HG02798 (cell line): ENCODE results near the gene SDR9C7.
"Not testable (repeated sequence)": the region's sequence is repeated elsewhere in the genome, so short reads cannot be mapped to it uniquely, and the experiment has no call there.

Experiments
- ATAC-seq: cut with Tn5 transposase; IDR thresholded peaks from one replicate; pipeline ENCODE4 v1.9.1; 2021; ENCODE audit warnings: mild to moderate bottlenecking; ENCODE audit not compliant: unreplicated experiment, poor library complexity

SDR9C7 gene

DNA sequence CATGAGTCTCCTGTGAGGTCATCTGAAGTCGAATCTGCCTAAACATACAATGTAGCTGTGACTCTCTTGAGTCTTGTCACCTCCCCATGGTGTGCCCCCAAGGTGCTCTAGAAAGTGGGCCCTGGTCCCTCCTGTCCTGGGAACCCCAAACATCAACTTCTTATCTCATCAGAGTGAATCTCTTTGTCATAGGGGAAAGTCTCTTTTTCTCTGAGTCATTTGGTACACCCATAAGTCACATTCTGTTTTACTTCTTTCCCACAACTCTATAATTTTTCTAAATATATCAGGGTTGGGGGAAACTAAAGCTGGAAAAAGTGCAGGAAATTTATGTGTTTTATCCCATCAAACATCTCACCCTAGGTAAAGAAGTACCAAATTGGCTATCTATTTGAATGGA is 12.9 kb downstream of the SDR9C7 start:
- no peak for ATAC-seq

DNA sequence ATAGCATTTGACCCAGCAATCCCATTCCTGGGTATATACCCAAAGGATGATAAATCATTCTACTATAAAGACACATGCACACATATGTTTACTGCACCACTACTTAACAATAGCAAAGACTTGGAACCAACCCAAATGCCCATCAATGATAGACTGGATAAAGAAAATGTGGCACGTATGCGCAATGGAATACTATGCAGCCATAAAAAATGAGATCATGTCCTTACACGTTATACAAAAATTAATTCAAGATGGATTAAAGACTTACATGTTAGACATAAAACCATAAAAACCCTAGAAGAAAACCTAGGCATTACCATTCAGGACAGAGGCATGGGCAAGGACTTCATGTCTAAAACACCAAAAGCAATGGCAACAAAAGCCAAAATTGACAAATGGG is 16.1 kb downstream of the SDR9C7 start:
- not testable (repeated sequence) for ATAC-seq

DNA sequence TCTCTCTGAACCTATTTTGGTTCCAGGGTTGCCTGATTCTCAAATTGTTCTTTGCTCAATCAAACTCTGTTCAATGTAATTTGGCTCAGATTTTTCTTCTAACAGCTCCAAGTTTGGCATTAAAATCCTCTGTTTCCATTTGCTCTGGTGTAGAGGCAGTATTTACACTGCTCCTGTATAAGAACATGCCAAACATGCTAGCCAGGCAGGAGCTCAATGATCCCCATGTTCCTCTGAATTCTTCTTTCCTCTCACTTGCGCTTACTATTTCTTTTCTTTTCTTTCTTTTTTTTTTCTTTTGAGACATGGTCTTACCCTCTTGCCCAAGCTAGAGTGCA is 17.2 kb downstream of the SDR9C7 start:
- no peak for ATAC-seq

DNA sequence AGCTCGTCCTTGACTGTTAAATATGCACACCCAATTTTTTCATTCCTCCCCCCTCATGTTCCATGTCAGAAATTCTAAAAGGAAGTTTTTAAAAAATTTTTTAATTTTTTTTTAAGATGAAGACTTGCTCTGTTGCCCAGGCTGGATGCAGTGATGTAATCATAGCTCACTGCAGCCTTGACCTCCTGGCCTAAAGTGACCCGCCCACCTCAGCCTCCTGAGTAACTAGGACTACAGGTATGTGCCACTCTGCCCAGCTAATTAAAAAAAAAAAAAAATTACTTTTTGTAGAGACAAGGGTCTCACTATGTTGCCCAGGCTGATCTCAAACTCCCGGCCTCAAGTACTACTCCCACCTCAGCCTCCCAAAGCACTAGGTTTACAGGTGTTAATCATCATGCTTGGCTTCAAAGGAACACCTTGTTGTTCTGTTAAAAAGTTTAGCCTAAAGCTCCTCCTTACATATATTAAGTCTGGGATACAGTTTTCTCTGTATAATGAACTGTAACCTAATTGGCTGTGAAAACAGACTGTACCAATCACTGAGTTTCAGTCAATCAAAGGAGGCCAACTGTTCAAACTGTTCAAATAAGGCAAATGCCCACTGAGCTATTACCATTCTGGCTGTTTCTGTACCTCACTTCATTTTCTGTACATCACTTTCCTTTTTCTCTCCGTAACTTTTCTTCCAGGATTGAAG is 17.8 kb downstream of the SDR9C7 start:
- no peak for ATAC-seq

DNA sequence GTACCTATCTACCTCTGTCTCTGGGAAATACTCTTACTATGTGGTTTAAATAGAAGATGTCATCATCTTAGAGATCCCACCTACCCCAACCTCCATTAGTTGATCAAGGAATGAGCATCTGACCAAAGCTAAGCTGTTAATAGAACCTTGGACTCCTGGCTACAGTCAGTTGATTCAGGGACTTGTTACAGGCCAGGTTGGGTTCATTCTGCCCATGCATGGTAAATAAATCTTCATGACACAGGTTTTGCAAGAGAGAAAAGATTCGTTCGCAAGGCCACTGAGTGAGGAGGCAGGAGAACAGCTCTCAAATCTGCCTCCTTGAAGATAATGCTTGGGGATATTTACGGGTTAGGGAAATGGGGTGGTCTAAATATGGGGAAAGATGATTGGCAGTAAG is 19.5 kb downstream of the SDR9C7 start:
- no peak for ATAC-seq

DNA sequence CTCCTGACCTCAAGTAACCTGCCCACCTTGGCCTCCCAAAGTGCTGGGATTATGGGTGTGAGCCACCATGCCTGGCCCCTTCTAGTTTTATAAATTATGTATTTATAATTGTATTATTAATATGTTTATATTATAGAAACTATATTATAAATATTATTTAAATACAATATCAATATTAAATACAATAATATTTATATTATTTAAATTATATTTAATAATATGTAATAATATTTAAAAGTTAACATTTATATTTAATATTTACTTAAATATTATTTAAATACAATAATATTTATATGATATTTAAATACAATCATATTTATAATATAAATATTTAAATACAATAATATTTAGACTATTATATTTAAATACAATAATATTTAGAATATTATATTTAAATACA is 20.0 kb downstream of the SDR9C7 start:
- no peak for ATAC-seq

DNA sequence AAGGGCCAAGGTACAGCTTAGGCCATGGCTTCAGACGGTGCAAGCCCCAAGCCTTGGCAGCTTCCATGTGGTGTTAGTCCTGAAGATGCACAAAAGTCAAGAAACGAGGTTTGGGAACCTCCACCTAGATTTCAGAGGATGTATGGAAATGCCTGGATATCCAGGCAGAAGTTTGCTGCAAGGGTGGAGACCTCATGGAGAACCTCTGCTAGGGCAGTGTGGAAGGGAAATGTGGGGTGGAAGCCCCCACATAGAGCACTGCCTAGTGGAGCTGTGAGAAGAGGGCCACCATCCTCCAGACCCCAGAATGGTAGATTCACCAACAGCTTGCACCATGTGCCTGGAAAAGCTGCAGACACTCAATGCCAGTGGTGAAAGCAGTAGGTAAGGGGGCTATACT is 24.8 kb downstream of the SDR9C7 start:
- not testable (repeated sequence) for ATAC-seq

DNA sequence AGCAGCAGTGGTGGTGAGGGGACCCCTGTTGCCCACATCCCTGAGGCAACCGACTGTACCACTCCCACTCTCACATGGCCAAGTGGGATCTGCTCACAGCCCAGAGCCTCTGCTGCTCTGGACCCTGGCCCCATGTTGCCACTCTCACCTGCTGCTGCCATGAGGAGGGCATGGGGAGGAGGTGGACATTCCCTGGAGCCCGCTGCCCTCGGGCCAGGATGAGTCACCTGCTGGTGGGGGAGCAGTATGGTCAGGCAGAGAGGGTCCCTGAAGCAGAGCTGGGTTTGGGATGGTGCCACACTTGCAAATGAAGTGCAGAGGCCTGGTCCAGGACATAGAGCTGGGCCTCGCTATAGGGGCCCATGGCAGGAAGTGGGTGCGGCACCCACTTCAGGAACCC is 26.1 kb downstream of the SDR9C7 start:
- ATAC-seq: no peak

DNA sequence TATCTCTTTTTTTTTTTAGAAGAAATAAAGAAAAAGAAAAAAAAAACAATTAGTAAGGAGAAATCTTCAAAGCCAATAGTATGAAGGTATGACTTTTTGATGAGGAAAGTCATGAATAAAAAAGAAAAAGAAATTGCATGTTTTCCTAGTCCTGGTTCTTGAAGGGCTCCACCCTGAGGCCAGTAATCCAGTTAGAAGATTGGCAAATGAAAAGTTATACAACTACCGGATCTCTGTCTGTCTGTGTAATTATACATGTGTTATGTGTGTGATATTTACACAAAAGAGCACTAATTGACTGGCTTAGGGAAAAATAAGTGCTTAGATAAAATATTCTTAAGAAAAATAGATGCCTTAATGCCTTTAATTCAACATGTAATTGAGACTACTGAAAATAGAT is 28.4 kb downstream of the SDR9C7 start:
- ATAC-seq: no peak

DNA sequence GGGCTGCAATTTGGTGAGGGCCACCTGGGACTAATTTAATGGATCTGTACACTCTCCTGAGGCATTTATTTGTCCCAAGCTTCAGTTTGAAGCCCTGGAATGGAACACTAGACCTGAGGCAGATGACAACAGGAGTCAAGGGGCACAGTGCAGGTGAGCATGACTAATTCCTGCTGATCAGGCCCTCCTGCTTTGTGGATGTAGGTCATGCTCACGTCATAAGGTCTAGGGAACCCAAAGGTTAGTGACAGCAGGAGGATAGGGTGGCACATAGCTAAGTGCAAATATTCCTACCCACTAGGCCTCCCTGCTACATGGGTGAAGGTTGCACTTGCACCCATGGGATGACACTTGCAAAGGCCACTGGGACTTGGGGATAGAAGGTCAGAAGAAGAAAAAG is 30.8 kb downstream of the SDR9C7 start:
- ATAC-seq: no peak

DNA sequence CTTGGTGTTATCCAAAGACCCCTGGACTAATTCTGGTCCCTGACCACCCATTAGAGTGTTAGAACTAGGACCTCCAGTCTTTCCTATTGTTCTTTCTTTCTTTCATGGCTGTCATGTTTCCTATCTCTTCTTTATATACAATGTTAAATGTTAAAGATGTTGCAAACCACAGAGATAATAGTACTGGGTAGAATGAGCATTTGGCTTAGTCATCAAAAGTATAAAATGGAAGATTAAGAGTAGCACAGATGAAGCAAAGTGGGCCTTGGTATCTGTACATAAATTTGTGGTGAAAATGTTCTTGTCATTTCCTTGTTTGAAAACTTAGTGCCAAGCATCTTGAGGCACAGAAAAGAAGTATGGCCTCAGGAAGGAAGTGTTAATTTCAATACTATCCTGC is 32.9 kb downstream of the SDR9C7 start:
- not testable (repeated sequence) for ATAC-seq

DNA sequence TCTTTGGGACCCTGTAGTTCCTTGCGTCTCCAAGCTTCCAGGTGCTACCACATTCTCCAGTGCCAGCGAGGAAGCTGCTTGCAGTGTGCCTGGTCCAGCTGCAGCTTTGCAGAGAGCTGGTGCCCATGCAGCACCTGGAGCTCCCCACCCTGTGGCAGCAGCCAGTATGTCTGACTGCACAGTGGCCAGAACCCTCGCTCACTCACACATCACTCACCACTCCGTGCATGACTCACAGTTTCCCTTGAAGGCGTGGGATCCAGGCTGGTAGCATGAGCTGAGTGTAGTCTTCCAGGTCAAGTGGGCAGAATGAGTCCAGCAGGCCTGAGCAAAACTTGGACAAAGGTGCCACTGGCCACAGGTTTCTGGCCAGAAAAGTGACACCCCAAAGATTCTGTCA is 33.6 kb downstream of the SDR9C7 start:
- no peak for ATAC-seq

DNA sequence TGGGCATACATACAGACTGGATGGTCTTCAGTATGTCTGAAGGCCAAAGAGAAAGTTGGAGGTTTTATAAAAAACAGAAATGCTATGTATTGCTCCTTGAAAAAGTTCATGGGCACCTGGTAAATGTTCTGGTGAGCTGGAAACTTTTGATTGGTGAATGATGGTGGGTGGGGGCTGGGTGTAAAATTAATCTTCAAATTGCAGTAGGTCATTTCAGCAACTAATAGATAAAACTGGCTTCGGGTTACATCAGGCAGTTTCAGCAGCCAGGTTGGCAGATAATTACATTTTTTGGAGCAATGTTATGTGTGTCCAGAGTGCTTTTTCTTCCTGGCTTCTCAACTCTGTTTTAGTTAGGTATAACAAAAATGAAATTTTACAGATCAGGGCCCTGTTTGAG is 35.3 kb downstream of the SDR9C7 start:
- ATAC-seq: no peak

DNA sequence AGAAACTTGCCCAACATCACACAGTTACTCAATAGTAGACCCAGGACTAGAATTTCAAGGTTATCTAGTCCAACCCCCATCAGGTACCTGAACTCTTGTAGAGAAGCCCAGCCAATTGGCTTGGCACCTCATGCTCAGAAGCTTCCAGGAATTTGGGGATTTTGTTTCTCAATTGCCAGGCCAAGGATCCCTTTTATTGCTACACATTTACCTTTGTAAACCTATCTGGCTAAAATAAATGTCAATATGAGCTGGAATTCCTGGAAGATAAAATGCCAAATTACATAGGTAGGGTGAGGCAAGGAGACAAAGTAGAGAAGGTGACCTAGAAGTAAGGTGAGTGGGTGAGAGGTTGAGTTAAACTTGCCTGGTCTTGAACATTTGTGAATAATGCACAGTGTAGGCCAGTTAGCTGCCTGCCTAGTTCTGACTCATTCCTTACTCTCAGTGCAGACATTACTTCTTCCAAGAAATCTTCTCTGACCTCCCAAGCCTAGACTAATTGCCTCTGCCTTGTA is 36.3 kb downstream of the SDR9C7 start:
- no peak for ATAC-seq

DNA sequence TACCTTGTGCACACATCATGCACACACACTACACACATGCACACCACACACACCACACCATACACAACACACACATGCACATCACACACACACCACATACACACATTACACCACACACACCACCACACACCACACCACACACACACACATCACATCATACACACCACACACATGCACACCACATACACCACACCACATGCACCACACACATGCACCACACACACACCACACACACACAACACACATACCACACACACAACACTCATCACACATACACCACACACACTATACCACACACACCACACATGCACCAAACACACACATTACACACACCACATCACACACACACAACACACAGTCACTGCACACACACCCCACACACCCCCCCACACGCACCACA is 38.1 kb downstream of the SDR9C7 start:
- ATAC-seq: no peak

DNA sequence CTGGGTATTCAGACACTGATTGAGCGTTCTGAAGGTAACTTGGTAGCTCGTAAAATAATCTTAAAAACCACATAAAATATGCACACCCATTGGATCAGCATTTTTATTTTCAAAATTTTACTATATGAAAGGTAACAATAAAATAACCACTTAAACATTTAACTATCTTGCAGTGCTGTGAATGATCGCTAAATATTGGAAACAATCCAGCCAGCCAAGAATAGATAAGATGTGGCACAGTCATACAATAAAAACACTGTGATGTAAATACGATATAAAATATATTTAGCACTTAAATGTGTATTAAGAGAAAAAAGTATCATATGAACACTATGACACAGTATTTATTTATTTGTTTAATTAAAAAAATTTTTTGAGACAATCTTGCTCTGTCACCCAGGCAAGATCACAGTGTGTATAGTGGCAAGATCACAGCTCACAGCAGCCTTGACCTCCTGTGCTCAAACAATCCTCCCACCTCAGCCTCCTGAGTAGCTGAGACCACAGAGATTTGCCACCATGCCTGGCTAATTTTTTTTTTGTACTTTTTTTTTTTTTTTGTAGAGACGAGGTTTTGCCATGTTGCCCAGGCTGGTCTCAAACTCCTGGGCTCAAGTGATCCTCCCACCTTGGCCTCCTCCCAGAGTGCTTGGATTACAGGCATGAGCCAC is 39.4 kb downstream of the SDR9C7 start:
- ATAC-seq: no peak

DNA sequence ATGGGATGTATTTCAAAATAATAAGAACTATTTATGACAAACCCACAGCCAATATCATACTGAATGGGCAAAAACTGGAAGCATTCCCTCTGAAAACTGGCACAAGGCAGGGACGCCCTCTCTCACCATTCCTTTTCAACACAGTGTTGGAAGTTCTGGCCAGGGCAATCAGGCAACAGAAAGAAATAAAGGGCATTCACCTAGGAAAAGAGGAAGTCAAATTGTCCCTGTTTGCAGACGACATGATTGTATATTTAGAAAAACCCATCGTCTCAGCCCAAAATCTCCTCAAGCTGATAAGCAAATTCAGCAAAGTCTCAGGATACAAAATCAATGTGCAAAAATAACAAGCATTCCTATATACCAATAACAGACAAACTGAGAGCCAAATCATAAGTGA is 42.3 kb downstream of the SDR9C7 start:
- not testable (repeated sequence) for ATAC-seq

DNA sequence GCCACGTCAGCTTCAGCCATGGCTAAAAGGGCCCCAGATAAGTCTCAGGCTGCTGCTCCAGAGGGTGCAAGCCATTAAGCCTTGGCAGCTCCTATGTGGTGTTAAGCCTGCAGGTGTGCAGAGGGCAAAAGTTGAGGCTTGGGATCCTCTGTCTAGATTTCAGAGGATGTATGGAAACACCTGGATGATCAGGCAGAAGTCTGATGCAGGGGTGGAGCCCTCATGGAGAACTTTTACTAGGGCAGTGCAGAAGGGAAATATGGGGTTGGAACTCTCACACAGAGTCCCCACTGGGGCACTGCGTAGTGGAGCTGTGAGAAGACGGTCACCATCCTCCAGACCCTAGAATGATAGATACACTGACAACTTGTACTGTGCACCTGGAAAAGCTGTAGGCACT is 47.9 kb downstream of the SDR9C7 start:
- ATAC-seq: no peak

DNA sequence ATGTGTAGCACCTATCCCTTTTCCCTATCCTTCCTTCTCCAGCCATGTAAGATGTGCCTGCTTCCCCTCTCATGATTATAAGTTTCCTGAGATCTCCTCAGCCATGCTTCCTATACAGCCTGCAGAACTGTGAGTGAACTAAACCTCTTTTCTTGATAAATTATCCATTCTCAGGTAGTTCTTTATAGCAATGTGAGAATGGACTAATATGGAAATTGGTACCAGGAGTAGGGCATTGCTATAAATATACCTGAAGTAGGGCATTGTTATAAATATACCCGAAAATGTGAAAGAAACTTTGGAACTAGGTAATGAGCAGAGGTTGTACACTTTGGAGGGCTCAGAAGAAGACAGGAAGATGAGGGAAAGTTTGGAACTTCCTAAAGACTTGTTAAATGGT is 48.9 kb downstream of the SDR9C7 start:
- ATAC-seq: no peak

DNA sequence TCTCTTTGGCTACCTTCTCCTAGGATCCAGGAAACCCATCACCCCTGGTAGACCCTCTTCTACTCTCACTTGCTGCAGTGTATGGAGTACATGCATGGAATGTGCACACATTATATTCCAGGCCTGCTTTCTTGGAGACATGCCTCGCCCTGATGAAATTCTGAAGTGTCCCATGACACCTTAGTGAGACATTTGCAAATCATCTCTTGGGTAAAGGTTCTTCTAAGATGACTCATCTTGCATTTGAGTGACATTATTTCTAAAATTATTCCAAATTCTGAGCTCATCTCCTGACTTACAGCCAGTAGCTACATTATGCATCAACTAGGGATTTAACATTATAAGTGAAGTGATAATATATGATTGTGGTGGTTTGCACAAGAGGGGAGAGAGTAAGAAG is 49.8 kb downstream of the SDR9C7 start:
- no peak for ATAC-seq

DNA sequence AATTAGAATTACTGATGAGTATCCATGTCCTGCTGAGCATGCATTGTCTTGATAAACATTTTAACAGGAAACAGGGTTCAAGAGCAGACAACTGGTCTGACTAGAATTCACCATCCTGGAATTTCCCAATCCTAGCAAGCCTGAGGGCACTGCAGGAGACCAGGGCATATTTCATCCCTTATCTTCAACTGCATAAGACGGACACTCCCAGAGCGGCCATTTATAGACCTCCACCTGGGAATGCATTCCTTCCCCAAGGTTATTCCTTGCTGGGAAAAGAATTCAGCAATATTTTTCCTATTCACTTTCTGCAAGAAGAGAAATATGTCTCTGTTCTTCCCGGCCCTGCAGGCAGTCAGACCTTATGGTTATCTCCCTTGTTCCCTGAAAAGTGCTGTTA is 51.8 kb downstream of the SDR9C7 start:
- ATAC-seq: not testable (repeated sequence)
